Panc1 (cell line): ENCODE measurements around the gene PLB1. TPM values are rescaled to one million over a fixed set of nuclear protein-coding genes. Genes with fewer than 3 reads are reported as not detected.
"Not testable (repeated sequence)": the region's sequence is repeated elsewhere in the genome, so short reads cannot be mapped to it uniquely, and the experiment has no call there.

Source experiments
- ATAC-seq: fragments of 200-7000 bp; cut with Tn5 transposase; 2 replicates; pipeline ENCODE4 v1.9.1; 2020; ENCODE audit warnings: mild to moderate bottlenecking, moderate library complexity
- BruUV-seq: library from RNA; stranded (reverse); fragments of 400-500 nt; replicated peaks from 2 replicates; lab custom pipeline; 2021; lab: Mats Ljungman, UMichigan
- CTCF ChIA-PET: fragments of 300-600 bp; sonication (Branson Sonifier 250); formaldehyde crosslinking; loops from one replicate; lab custom pipeline; 2022; ENCODE audit warnings: antibody characterized with exemption; lab: Charles Lee
- POLR2A ChIA-PET: fragments of 300-600 bp; sonication (Branson Sonifier 250); formaldehyde crosslinking; loops from one replicate; lab custom pipeline; 2022; ENCODE audit warnings: antibody characterized with exemption; lab: Charles Lee
- DNase-seq: peaks from one replicate; pipeline ENCODE4 v3.0.0-alpha.2; 2010; ENCODE audit warnings: low read depth, low spot score
- H3K27ac ChIP-seq: 2 replicates; pipeline ENCODE4 v1.5.1; 2011; ENCODE audit warnings: mild to moderate bottlenecking, low read length, inconsistent platforms
- H3K27me3 ChIP-seq: fragments of 200-500 bp; sonication (Bioruptor generic); 2 replicates; pipeline ENCODE4 v1.6.0; 2014; ENCODE audit warnings: low read length, inconsistent platforms; ENCODE audit not compliant: control insufficient read depth, insufficient read depth
- H3K36me3 ChIP-seq: fragments of 200-500 bp; sonication (Bioruptor generic); 2 replicates; pipeline ENCODE4 v1.5.1; 2014; ENCODE audit warnings: inconsistent platforms, mild to moderate bottlenecking, low read length, moderate library complexity; ENCODE audit not compliant: control insufficient read depth, insufficient read depth
- H3K4me1 ChIP-seq: 2 replicates; pipeline ENCODE4 v1.5.1; 2011; ENCODE audit warnings: inconsistent platforms, mild to moderate bottlenecking, low read length, moderate library complexity; ENCODE audit not compliant: control insufficient read depth, insufficient read depth
- H3K4me3 ChIP-seq, 2 experiments: 2 replicates each; pipeline ENCODE4 v1.5.1; 2011 to 2012; ENCODE audit warnings: low read depth in 2 of 2, low read length in 2 of 2, mild to moderate bottlenecking in 2 of 2, inconsistent platforms in 1 of 2, moderate library complexity in 1 of 2
- H3K9me3 ChIP-seq: fragments of 200-500 bp; sonication (Bioruptor generic); 2 replicates; pipeline ENCODE4 v1.5.1; 2014; ENCODE audit warnings: low read depth, mild to moderate bottlenecking, inconsistent platforms, low read length, moderate library complexity; ENCODE audit not compliant: control insufficient read depth, insufficient read depth
- POLR2AphosphoS5 ChIP-seq: IDR thresholded peaks from 2 replicates; pipeline ENCODE4 v1.6.1; 2012; ENCODE audit warnings: mild to moderate bottlenecking, low read depth, low read length, moderate library complexity
- SIN3A ChIP-seq: IDR thresholded peaks from 2 replicates; pipeline ENCODE4 v1.6.1; 2012; ENCODE audit warnings: low read depth, mild to moderate bottlenecking, low read length, moderate library complexity, borderline replicate concordance; ENCODE audit not compliant: insufficient read depth
- TCF7L2 ChIP-seq: IDR thresholded peaks from 2 replicates; pipeline ENCODE4 v1.6.1; 2011; ENCODE audit warnings: mild to moderate bottlenecking, low read depth, low read length, inconsistent platforms
- in situ Hi-C: cut with HindIII; loops from 2 replicates; pipeline ENCODE4 v1.10.0; 2016; ENCODE audit warnings: low sequenced_read_pairs, low pct_unique_long_range_greater_than_20kb
- intact Hi-C: fragments of 100-400 bp; cut with micrococcal nuclease; formaldehyde crosslinking; loops from one replicate; pipeline ENCODE4 v1.10.0; 2022; ENCODE audit not compliant: unreplicated experiment
- total RNA-seq: library from RNA; stranded (reverse); gene quantifications from one replicate; pipeline ENCODE4 v1.2.1, GENCODE V29; 2021; ENCODE audit not compliant: unreplicated experiment
- TF ChIP-seq, protein P1 (sequence below), 2 experiments: IDR thresholded peaks; 2 replicates each; pipeline ENCODE4 v1.6.1; 2011 to 2012; ENCODE audit warnings: low read depth in 2 of 2, control low read depth in 1 of 2, low read length in 1 of 2, mild to moderate bottlenecking in 1 of 2, moderate library complexity in 1 of 2; ENCODE audit not compliant: insufficient read depth in 1 of 2
- TF ChIP-seq, protein P2 (sequence below): fragments of 450-650 bp; IDR thresholded peaks from 2 replicates; pipeline ENCODE4 v1.5.1; 2017; ENCODE audit warnings: mild to moderate bottlenecking

The PLB1 gene
- total RNA-seq, 1 experiment from 2014 or later, result 0.80 TPM

DNA sequence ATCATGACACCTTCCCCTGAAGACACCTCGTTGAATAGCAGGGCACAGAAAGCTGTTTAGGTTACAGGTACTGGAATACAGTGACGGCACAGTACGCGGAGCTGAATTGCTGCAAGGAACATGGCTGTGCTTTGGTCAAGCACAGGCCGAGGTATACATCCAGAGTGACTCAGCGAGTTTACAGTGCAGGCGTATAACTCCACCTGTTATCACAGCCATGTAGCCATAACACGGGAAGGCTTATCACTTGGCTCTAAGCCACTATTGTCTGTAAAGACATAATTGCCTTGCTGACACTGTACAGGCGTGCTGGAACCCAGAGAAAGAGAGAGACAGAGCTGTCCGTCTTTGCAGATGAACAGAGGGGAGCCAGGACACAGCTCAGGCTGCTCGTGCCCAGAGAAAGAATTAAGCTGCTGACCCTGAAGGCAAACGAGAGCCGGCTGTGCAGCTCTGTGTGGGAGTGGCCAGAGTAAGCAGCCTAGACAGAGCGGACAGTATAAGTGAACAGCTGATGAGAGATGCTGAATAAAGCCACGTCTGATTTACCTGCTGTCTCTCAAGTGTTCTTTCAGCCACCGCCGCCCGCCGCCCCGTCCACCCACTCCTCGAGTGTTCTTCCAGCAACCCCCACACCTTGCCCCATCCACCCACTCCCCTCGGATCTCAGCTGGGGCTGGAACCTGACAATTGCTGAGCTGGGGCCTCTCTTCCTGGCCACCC, 168.4 kb downstream of the PLB1 start:
- CTCF ChIA-PET, result interaction anchor here (0.5 to 1.2 kb wide), 3 partner anchors 70 to 290 kb away, joined by 3 to 6 read pairs (median 6); no protein-coding TSS in a partner anchor
- ATAC-seq, result peak; percentile 70
- Histone ChIP-seq H3K9me3 (no peaks in the 10 kb centered on the region), H3K27ac (no peak overlapping the region), H3K4me1 (peaks cover 15% of the 10 kb centered on the region), H3K36me3 (no peaks in the 10 kb centered on the region), H3K27me3 (no peaks in the 10 kb centered on the region), H3K4me3 (no peak overlapping the region)
- DNase-seq, result no peak
- BruUV-seq, result no TSS peak
- in situ Hi-C loops, result no loop called here
- TF ChIP-seq TCF7L2 (no peak), POLR2AphosphoS5 (no peak), SIN3A (no peak)
- TF ChIP-seq, protein P1, sequence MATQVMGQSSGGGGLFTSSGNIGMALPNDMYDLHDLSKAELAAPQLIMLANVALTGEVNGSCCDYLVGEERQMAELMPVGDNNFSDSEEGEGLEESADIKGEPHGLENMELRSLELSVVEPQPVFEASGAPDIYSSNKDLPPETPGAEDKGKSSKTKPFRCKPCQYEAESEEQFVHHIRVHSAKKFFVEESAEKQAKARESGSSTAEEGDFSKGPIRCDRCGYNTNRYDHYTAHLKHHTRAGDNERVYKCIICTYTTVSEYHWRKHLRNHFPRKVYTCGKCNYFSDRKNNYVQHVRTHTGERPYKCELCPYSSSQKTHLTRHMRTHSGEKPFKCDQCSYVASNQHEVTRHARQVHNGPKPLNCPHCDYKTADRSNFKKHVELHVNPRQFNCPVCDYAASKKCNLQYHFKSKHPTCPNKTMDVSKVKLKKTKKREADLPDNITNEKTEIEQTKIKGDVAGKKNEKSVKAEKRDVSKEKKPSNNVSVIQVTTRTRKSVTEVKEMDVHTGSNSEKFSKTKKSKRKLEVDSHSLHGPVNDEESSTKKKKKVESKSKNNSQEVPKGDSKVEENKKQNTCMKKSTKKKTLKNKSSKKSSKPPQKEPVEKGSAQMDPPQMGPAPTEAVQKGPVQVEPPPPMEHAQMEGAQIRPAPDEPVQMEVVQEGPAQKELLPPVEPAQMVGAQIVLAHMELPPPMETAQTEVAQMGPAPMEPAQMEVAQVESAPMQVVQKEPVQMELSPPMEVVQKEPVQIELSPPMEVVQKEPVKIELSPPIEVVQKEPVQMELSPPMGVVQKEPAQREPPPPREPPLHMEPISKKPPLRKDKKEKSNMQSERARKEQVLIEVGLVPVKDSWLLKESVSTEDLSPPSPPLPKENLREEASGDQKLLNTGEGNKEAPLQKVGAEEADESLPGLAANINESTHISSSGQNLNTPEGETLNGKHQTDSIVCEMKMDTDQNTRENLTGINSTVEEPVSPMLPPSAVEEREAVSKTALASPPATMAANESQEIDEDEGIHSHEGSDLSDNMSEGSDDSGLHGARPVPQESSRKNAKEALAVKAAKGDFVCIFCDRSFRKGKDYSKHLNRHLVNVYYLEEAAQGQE (IDR thresholded peaks at IDR 0.05; ENCODE audit: insufficient read depth in 1 of 2, low read depth in 2 of 2, low read length in 1 of 2), result no peak
- TF ChIP-seq, protein P2, sequence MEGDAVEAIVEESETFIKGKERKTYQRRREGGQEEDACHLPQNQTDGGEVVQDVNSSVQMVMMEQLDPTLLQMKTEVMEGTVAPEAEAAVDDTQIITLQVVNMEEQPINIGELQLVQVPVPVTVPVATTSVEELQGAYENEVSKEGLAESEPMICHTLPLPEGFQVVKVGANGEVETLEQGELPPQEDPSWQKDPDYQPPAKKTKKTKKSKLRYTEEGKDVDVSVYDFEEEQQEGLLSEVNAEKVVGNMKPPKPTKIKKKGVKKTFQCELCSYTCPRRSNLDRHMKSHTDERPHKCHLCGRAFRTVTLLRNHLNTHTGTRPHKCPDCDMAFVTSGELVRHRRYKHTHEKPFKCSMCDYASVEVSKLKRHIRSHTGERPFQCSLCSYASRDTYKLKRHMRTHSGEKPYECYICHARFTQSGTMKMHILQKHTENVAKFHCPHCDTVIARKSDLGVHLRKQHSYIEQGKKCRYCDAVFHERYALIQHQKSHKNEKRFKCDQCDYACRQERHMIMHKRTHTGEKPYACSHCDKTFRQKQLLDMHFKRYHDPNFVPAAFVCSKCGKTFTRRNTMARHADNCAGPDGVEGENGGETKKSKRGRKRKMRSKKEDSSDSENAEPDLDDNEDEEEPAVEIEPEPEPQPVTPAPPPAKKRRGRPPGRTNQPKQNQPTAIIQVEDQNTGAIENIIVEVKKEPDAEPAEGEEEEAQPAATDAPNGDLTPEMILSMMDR, result no peak
- intact Hi-C loops, result no loop called here
- POLR2A ChIA-PET, result interaction anchor here (0.6 kb wide), 1 partner anchor 12 kb away, joined by 4 read pairs; no protein-coding TSS in a partner anchor

DNA sequence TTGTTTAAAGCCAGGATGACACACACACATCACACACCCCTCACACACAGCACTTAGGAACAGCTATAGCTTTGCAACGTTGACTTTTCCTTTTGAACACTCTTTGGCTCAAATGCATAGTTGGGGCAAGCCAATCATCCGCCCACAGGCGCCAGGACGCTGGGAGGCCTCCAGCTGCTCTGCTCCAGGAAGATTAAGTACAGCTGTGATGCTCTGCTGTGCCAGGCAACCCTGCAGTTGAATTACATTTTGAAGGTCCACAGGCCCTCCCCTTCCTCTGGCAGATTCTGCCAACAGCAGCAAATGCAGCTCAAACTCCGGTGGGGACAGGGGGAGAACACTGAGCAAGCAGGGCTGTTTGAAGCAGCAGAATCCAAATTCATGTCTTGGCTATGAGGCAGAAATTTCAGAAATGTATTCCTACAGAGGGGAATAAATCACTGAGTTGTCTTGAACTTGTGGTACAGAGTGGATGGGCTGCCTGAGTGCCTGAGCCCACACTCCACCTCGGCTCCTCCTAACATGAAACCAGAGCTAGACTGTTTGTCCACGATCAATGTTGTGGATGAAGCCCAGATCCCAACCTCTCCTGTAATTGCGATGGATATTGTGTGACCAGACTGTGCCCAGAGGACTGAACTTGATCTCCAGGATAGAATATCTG, 169.3 kb downstream of the PLB1 start:
- TF ChIP-seq, protein P2, result no peak
- TF ChIP-seq TCF7L2 (no peak), SIN3A (no peak), POLR2AphosphoS5 (no peak)
- TF ChIP-seq, protein P1 (IDR thresholded peaks at IDR 0.05; ENCODE audit: insufficient read depth in 1 of 2, low read depth in 2 of 2, low read length in 1 of 2), result no peak
- Histone ChIP-seq H3K27me3 (no peaks in the 10 kb centered on the region), H3K27ac (no peak overlapping the region), H3K36me3 (no peaks in the 10 kb centered on the region), H3K4me1 (peaks cover 15% of the 10 kb centered on the region), H3K4me3 (no peak overlapping the region), H3K9me3 (no peaks in the 10 kb centered on the region)
- ATAC-seq, result no peak
- BruUV-seq, result no TSS peak
- in situ Hi-C loops (no loop called here), intact Hi-C loops (no loop called here)
- ChIA-PET CTCF (no interaction called here), POLR2A (no interaction called here)
- DNase-seq, result no peak

DNA sequence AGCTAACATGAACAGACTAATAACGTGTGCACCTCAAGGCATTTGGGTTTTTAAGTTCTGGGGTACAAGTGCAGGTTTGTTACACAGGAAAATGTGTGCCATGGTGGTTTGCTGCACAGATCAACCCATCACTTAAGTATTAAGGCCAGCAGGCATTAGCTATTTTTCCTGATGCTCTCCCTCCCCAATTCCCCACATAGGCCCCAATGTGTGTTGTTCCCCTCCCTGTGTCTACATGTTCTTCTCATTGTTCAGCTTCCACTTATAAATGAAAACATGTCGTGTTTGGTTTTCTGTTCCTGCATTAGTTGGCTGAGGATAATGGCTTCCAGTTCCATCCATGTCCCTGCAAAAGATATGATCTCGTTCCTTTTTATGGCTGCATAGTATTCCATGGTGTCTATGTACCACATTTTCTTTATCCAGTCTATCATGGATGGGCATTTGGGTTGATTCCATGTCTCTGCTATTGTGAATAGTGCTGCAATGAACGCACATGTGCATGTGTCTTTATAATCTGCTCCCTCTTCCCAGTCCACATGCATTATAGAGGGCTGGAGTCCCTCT, 170.0 kb downstream of the PLB1 start:
- H3K4me3 ChIP-seq, DNase-seq, BruUV-seq, H3K27ac ChIP-seq, H3K27me3 ChIP-seq, CTCF ChIA-PET, H3K9me3 ChIP-seq, POLR2A ChIA-PET, H3K36me3 ChIP-seq, in situ Hi-C loops, ATAC-seq, intact Hi-C loops: not testable (repeated sequence)
- peaks cover 15% of the 10 kb centered on the region for H3K4me1 ChIP-seq
